AG04450 (cell line): Measurements from ENCODE around the gene TIMM13. TPM values are rescaled to one million over a fixed set of nuclear protein-coding genes. Genes with fewer than 3 reads are reported as not detected.
A peak's percentile ranks its signal among the peaks of the same experiment; 100 is the strongest.

Experiments
- CTCF ChIA-PET: fragments of 300-600, 350-600 bp; formaldehyde crosslinking; extraction: SDS; loops from one replicate; lab custom pipeline; 2022; ENCODE audit warnings: antibody characterized with exemption, inconsistent platforms; lab: Charles Lee
- POLR2A ChIA-PET: fragments of 350-600 bp; formaldehyde crosslinking; extraction: SDS; loops from one replicate; lab custom pipeline; 2021; ENCODE audit warnings: antibody characterized with exemption, inconsistent platforms; lab: Yijun Ruan, JAX
- DNase-seq: peaks from one replicate; pipeline ENCODE4 v3.0.0-alpha.2; 2011; ENCODE audit warnings: low read depth, low spot score
- H3K27ac ChIP-seq: one replicate; pipeline ENCODE4 v1.5.1; 2012; ENCODE audit warnings: low read depth, low read length, control low read depth
- H3K27me3 ChIP-seq: one replicate; pipeline ENCODE4 v1.6.0; 2012; ENCODE audit warnings: low read length; ENCODE audit not compliant: control insufficient read depth, insufficient read depth
- H3K4me3 ChIP-seq: 2 replicates; pipeline ENCODE4 v1.5.1; 2011; ENCODE audit warnings: mild to moderate bottlenecking, low read depth, low read length, control low read depth
- H3K9me3 ChIP-seq: 2 replicates; pipeline ENCODE4 v1.5.1; 2012; ENCODE audit warnings: low read length; ENCODE audit not compliant: control insufficient read depth, insufficient read depth
- polyA plus RNA-seq: library from polyadenylated mRNA; depleted of rRNA; stranded (reverse); fragments of >200 nt; gene quantifications from 2 replicates; pipeline ENCODE4 v1.2.3, GENCODE V29; 2011
- TF ChIP-seq, protein P1 (sequence below): IDR thresholded peaks from 2 replicates; pipeline ENCODE4 v1.5.1; 2011; ENCODE audit warnings: low read depth, low read length, control low read depth, inconsistent platforms

Gene TIMM13
- polyA plus RNA-seq, 1 experiment, result 21.6 TPM

DNA sequence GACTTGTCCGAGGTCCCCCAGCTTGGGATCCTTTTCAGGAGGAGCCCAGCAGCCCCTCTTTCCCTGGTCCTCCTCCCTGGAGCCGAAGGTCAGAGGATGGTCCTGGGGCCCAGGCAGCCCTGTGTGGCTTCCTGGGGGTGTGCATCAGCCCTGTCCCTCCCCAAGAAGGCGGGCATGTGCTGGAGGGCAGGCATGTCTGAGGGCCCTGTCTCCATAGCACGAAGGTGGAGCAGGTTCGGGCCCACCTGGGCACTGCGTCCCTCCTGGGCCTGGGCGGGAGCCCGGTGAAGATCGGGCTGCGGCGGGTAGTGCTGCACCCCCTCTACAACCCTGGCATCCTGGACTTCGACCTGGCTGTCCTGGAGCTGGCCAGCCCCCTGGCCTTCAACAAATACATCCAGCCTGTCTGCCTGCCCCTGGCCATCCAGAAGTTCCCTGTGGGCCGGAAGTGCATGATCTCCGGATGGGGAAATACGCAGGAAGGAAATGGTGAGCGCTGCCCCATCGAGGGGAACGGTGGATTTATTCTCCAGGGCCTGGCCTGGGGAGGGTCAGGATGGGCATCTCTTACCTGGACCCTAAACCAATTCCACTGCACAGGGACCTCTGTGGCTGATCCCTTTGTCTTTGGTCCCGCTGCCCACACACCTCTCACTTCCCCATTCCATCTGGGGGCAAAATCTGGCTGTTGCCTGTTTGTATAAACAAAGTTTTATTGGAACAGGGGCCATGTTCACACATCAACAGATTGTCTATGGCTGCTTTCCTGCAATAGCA, 10.9 kb downstream of the TIMM13 start:
- H3K27ac ChIP-seq, result peak overlapping the region; percentile 11
- TF ChIP-seq, protein P1, sequence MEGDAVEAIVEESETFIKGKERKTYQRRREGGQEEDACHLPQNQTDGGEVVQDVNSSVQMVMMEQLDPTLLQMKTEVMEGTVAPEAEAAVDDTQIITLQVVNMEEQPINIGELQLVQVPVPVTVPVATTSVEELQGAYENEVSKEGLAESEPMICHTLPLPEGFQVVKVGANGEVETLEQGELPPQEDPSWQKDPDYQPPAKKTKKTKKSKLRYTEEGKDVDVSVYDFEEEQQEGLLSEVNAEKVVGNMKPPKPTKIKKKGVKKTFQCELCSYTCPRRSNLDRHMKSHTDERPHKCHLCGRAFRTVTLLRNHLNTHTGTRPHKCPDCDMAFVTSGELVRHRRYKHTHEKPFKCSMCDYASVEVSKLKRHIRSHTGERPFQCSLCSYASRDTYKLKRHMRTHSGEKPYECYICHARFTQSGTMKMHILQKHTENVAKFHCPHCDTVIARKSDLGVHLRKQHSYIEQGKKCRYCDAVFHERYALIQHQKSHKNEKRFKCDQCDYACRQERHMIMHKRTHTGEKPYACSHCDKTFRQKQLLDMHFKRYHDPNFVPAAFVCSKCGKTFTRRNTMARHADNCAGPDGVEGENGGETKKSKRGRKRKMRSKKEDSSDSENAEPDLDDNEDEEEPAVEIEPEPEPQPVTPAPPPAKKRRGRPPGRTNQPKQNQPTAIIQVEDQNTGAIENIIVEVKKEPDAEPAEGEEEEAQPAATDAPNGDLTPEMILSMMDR, result no peak
- no peak overlapping the region for H3K4me3 ChIP-seq
- no peaks in the 10 kb centered on the region for H3K27me3 ChIP-seq
- no peak for DNase-seq
- CTCF ChIA-PET, result no interaction called here
- POLR2A ChIA-PET, result interaction anchor here (0.6 to 1.1 kb wide), 3 partner anchors 12 to 59 kb away, joined by 3 read pairs; partner anchors contain the start of gene GADD45B
- peaks cover 10% of the 10 kb centered on the region for H3K9me3 ChIP-seq

DNA sequence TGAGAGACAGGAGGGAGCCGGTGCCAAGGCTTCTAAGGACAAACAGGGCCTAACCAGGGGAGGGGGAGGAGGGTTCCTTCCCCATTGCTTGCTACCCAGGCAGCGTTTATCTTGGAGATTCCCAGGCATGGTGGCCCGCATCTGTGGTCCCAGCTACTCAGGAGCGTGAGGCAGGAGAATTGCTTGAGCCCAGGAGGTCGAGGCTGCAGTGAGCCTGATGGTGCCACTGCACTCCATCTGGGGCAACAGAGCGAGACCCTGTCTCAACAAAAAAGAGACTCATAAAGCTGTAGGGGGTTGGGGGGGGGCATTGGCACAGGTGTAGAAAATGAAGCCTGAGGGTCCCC, 11.4 kb downstream of the TIMM13 start:
- H3K27me3 ChIP-seq, result no peaks in the 10 kb centered on the region
- H3K9me3 ChIP-seq, result peaks cover 11% of the 10 kb centered on the region
- ChIA-PET POLR2A (interaction anchor here (0.6 kb wide), 1 partner anchor 15 kb away, joined by 3 read pairs; no protein-coding TSS in a partner anchor), CTCF (no interaction called here)
- TF ChIP-seq, protein P1, result no peak
- no peak overlapping the region for H3K27ac ChIP-seq
- H3K4me3 ChIP-seq, result no peak overlapping the region
- DNase-seq, result no peak

GRCh38 chr19:2415281-2415972, 12.0 kb downstream of the TIMM13 start:
- H3K4me3 ChIP-seq, result no peak overlapping the region
- CTCF ChIA-PET, result no interaction called here
- H3K27ac ChIP-seq, result no peak overlapping the region
- POLR2A ChIA-PET, result interaction anchor here (0.6 kb wide), 2 partner anchors 8 to 16 kb away, joined by 3 read pairs; no protein-coding TSS in a partner anchor
- TF ChIP-seq, protein P1, result no peak
- no peaks in the 10 kb centered on the region for H3K27me3 ChIP-seq
- no peak for DNase-seq
- H3K9me3 ChIP-seq, result peaks cover 13% of the 10 kb centered on the region

GRCh38 chr19:2413629-2414028, 13.8 kb downstream of the TIMM13 start:
- Histone ChIP-seq H3K27ac (no peak overlapping the region), H3K4me3 (no peak overlapping the region), H3K9me3 (peaks cover 26% of the 10 kb centered on the region), H3K27me3 (no peaks in the 10 kb centered on the region)
- DNase-seq, result no peak
- POLR2A ChIA-PET, result interaction anchor here (0.6 to 1.0 kb wide), 2 partner anchors 14 to 47 kb away, joined by 3 read pairs; partner anchors contain the start of gene TIMM13
- TF ChIP-seq, protein P1, result no peak
- CTCF ChIA-PET, result interaction anchor here (1.1 kb wide), 1 partner anchor 198 kb away, joined by 4 read pairs; no protein-coding TSS in a partner anchor

GRCh38 chr19:2413159-2413558, 14.2 kb downstream of the TIMM13 start:
- peaks cover 26% of the 10 kb centered on the region for H3K9me3 ChIP-seq
- no peak for DNase-seq
- CTCF ChIA-PET, result interaction anchor here (1.1 kb wide), 1 partner anchor 198 kb away, joined by 4 read pairs; no protein-coding TSS in a partner anchor
- no peak overlapping the region for H3K27ac ChIP-seq
- TF ChIP-seq, protein P1, result no peak
- no peak overlapping the region for H3K4me3 ChIP-seq
- H3K27me3 ChIP-seq, result no peaks in the 10 kb centered on the region
- POLR2A ChIA-PET, result interaction anchor here (1.0 kb wide), 1 partner anchor 15 kb away, joined by 3 read pairs; the partner anchor contains the start of gene TIMM13
